Heart right ventricle (tissue), 16 donors: Measurements from ENCODE around the gene MYG1. TPM values are rescaled to one million over a fixed set of nuclear protein-coding genes. Genes with fewer than 3 reads are reported as not detected.

Experiments used
- ATAC-seq, 8 donors: fragments of 200-7000 bp; cut with Tn5 transposase; one replicate each; pipeline ENCODE4 v1.9.1; 2020; ENCODE audit warnings: mild to moderate bottlenecking in 8 of 8, moderate library complexity in 8 of 8, moderate number of reproducible peaks in 1 of 8
- DNase-seq, 2 donors: peaks; one replicate each; pipeline ENCODE4 v3.0.0-alpha.2; 2020
- H3K27ac ChIP-seq, 10 donors: fragments of 200-600 bp; sonication (generic) in 2 of 10; one replicate each; pipeline versions ENCODE4 v1.5.0 to v1.8.0; 2020 to 2022; ENCODE audit warnings: mild to moderate bottlenecking in 3 of 10
- H3K27me3 ChIP-seq, 7 donors: fragments of 200-600 bp; one replicate each; pipeline ENCODE4 v1.8.0; 2021 to 2022; ENCODE audit warnings: mild to moderate bottlenecking in 2 of 7
- H3K36me3 ChIP-seq, 9 donors: fragments of 200-600 bp; sonication (generic) in 1 of 9; one replicate each; pipeline versions ENCODE4 v1.5.0 to v1.8.0; 2020 to 2022; ENCODE audit warnings: mild to moderate bottlenecking in 2 of 9
- H3K4me1 ChIP-seq, 9 donors: fragments of 200-600 bp; sonication (generic) in 1 of 9; one replicate each; pipeline versions ENCODE4 v1.5.0 to v1.8.0; 2020 to 2022; ENCODE audit warnings: mild to moderate bottlenecking in 4 of 9
- H3K4me3 ChIP-seq, 10 donors: fragments of 200-600 bp; sonication (generic) in 2 of 10; one replicate each; pipeline versions ENCODE4 v1.5.0 to v1.8.0; 2020 to 2022; ENCODE audit warnings: mild to moderate bottlenecking in 7 of 10, moderate library complexity in 2 of 10
- H3K9me3 ChIP-seq, 11 donors: fragments of 200-600 bp in 10 of 11; sonication (generic) in 2 of 11; one replicate each; pipeline versions ENCODE4 v1.5.0 to v1.8.0; 2013 to 2022; ENCODE audit warnings: mild to moderate bottlenecking in 2 of 11, control low read depth in 1 of 11, moderate library complexity in 1 of 11
- WGBS, 2 donors: extraction: QIAGEN DNeasy Blood & Tissue Kit; methylation state at CpG; one replicate each; pipeline ENCODE4 v1.1.7; 2013; ENCODE audit warnings: inconsistent platforms in 1 of 2; 5-methylcytosine and 5-hydroxymethylcytosine counted together
- intact Hi-C, 10 donors: fragments of 100-400 bp; cut with DNase I; formaldehyde crosslinking; loops; one replicate each; pipeline versions ENCODE4 v1.11.1 to v1.14.2; 2022
- polyA plus RNA-seq, 2 donors: library from polyadenylated mRNA; stranded (reverse); fragments of 200-250 nt; gene quantifications; one replicate each; pipeline ENCODE4 v1.2.3, GENCODE V29; 2013
- total RNA-seq, 10 donors: library from RNA; stranded (reverse); fragmentation: NEBNext Ultra II Directional in 3 of 10; extraction: Animal tissue kit (Norgen Biotek cat#: 25700) in 3 of 10; gene quantifications; one replicate each; pipeline versions ENCODE4 v1.2.1 to v1.2.4, GENCODE V29; 2021 to 2023
- TF ChIP-seq, protein P1 (sequence below), 9 donors: fragments of 200-600 bp; sonication (generic) in 2 of 9; IDR thresholded peaks; one replicate each; pipeline versions ENCODE4 v1.5.0 to v1.8.0; 2021 to 2022; ENCODE audit warnings: antibody characterized with exemption in 9 of 9, mild to moderate bottlenecking in 5 of 9, moderate library complexity in 1 of 9
- donor health status: Arrhythmogenic right ventricular cardiomyopathy.
- donor health status: ischemic (EF 13 %, LVEDD 7.1; RV severe dilation, severe dysfunction).
- donor health status: healthy with polysubstance abuse.
- donor health status: DM: no; HTN: yes; CAD: no.
- donor health status: DM: no; HTN: no; CAD: no.
- donor health status: ischemic (EF 25% LVEDD 6.9; RV normal size, moderate dysfunction).
- donor health status: ischemic (EF 25% LVEDD 5.7; RV mildly dilated, moderate dysfunction).
- donor health status: healthy.
- donor health status: DM: yes; HTN: yes; CAD: no.
- donor health status: Ischemic cardiomyopathy.
- donor health status: ischemic (EF 35%, LVEDD 5.7; RV mildly dilated, moderate dysfunction).
- donor health status: nonischemic (EF 11% LVEDD 7.7; RV severe dilation, severe dysfunction).
- donor health status: DM: yes; HTN: yes; CAD: no.
- donor health status: PGD.
- donor health status: ischemic (EF 29% LVEDD 5.4; RV normal size, mild dysfunction).
- donor health status: nonischemic (EF 23%, LVEDD 6.1; RV moderate dilation, normal function).

MYG1 gene
- total and polyA plus RNA-seq, 12 donors = 26.8 to 115 (median 36.6) TPM

DNA sequence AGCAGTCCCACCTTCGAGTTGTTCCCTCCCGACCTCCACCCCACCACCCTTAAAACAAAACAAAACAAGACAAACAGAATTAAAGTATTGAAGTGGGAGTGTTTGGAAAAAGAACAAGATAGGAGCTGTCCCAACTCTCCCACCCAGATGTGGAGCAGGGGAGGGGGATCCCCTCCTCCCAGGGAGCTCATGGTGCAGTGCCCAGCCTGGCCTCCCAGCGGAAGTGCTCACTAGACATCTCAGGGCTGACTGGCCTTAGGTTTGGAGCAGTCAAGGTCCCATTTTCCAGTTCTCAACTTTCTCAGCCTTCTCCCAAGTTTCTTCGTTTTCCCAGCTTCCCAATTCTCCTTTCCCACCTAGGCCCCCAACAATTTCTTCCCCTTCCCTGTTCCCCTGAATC lies 33.8 kb downstream of the MYG1 start:
- ATAC-seq = no peak
- intact Hi-C loops = no loop called here
- Histone ChIP-seq H3K27ac (no peak overlapping the region), H3K4me3 (no peak overlapping the region), H3K9me3 (no peaks in the 10 kb centered on the region), H3K27me3 (peaks cover 0 to 71% (median 26%) of the 10 kb centered on the region in 7 donors), H3K36me3 (no peaks in the 10 kb centered on the region), H3K4me1 (peaks cover 0 to 7% (median 3%) of the 10 kb centered on the region in 9 donors)
- WGBS, 2 donors = 85 to 93% methylated on average over 4 of the region's 4 CpGs
- no peak for DNase-seq
- TF ChIP-seq, protein P1, sequence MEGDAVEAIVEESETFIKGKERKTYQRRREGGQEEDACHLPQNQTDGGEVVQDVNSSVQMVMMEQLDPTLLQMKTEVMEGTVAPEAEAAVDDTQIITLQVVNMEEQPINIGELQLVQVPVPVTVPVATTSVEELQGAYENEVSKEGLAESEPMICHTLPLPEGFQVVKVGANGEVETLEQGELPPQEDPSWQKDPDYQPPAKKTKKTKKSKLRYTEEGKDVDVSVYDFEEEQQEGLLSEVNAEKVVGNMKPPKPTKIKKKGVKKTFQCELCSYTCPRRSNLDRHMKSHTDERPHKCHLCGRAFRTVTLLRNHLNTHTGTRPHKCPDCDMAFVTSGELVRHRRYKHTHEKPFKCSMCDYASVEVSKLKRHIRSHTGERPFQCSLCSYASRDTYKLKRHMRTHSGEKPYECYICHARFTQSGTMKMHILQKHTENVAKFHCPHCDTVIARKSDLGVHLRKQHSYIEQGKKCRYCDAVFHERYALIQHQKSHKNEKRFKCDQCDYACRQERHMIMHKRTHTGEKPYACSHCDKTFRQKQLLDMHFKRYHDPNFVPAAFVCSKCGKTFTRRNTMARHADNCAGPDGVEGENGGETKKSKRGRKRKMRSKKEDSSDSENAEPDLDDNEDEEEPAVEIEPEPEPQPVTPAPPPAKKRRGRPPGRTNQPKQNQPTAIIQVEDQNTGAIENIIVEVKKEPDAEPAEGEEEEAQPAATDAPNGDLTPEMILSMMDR (IDR thresholded peaks at IDR 0.05) = no peak

DNA sequence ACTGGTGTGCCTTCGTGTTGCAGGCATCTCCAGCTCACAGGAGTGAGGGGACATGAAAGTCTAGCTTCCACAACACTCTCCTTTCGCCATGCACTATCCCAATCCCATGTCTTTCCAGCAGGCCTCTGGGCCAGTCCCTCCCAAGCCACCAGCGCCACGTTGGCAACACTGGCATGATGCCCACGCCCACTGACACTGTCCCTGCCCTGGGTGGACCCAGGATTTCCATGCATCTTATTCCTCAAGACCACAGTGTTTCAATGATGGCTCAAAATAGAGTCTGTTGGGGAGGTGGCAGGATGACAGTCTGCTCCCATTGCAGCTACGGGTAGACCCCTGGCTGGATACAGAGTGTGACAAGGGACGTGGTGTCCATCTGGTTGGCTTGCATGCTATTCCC lies 34.4 kb downstream of the MYG1 start:
- H3K4me3 ChIP-seq = no peak overlapping the region
- WGBS, 2 donors = 75 to 76% methylated on average over 7 of the region's 7 CpGs
- H3K9me3 ChIP-seq = no peaks in the 10 kb centered on the region
- ATAC-seq (no peak), DNase-seq (no peak)
- intact Hi-C loops = no loop called here
- TF ChIP-seq, protein P1 (IDR thresholded peaks at IDR 0.05) = no peak
- H3K27ac ChIP-seq = no peak overlapping the region
- peaks cover 0 to 7% (median 4%) of the 10 kb centered on the region in 9 donors for H3K4me1 ChIP-seq
- no peaks in the 10 kb centered on the region for H3K36me3 ChIP-seq
- peaks cover 0 to 71% (median 22%) of the 10 kb centered on the region in 7 donors for H3K27me3 ChIP-seq

DNA sequence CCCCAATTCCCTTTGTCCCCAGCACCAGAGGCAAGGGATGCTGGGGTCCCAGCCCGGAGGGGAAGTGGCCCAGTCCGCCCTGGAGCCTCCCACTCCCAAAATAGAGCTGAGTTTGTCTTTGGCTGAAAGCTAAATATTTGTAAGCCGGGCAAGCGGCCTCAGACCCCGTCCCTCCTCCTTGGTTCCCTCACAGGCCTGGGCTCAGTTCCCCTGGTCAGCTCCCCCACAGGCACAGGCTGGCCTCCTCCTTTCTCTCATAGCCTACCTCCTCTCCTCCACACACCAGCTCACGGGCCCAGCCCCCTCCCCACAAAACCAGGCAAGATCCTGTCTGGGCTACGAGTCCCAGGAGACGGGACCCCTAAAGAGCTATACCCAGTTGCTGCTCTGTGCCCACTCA lies 35.3 kb downstream of the MYG1 start:
- H3K36me3 ChIP-seq = no peaks in the 10 kb centered on the region
- DNase-seq (no peak), ATAC-seq (no peak)
- no peak overlapping the region for H3K4me3 ChIP-seq
- TF ChIP-seq, protein P1 (IDR thresholded peaks at IDR 0.05) = no peak
- H3K4me1 ChIP-seq = peaks cover 0 to 7% (median 4%) of the 10 kb centered on the region in 9 donors
- no peaks in the 10 kb centered on the region for H3K9me3 ChIP-seq
- peaks cover 0 to 76% (median 22%) of the 10 kb centered on the region in 7 donors for H3K27me3 ChIP-seq
- intact Hi-C loops = no loop called here
- no peak overlapping the region for H3K27ac ChIP-seq
- WGBS, 2 donors = 86 to 91% methylated on average over 8 of the region's 8 CpGs

DNA sequence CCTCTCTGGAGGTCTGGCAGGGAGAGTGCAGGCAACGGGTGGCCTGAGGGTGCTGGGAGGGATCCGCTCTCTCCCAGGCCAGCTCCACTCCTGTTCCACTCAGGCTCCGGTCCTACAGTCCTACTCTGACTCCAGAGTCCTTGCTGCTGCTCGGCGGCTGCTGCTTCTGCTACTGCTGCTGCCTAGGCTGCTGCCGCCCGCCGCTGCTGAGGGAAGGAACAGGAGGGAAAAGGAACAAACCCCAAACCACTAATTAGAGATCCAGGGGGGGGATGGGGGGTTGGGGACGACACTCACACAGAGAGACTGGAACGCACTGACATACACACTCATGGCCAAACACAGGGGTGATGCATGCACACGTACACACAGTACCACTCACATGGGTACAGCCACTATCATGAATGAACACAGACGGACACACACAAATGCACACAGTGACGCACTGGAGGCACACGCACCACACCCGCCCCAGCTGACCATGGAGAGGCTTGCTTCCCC lies 36.7 kb downstream of the MYG1 start, which contains the start of gene SP7:
Gene SP7, minus strand, starts transcription at position 174 of the 501 bp plus-strand sequence. CDS start 708 bp downstream, outside the sequence.
- H3K27me3 ChIP-seq = peaks cover 0 to 68% (median 21%) of the 10 kb centered on the region in 7 donors
- no peak within 1 kb of the TSS for H3K4me3 ChIP-seq
- 59 to 61% methylated on average over 15 of the region's 15 CpGs for WGBS, 2 donors
- intact Hi-C loops = no loop called here
- DNase-seq (no peak), ATAC-seq (no peak)
- H3K27ac ChIP-seq = no peak within 1 kb of the TSS
- H3K9me3 ChIP-seq = no peaks in the 10 kb centered on the region
- peaks cover 0 to 7% (median 4%) of the 10 kb centered on the region in 9 donors for H3K4me1 ChIP-seq
- no peaks in the 10 kb centered on the region for H3K36me3 ChIP-seq
- TF ChIP-seq, protein P1 (IDR thresholded peaks at IDR 0.05) = no peak
